ENCODE measurements around the gene COL6A3. TPM values are rescaled to one million over a fixed set of nuclear protein-coding genes. Genes with fewer than 3 reads are reported as not detected.

Gene COL6A3
- total RNA-seq, 1 experiment from 2014 or later: 0.81 TPM

- H2AK5ac ChIP-seq (ENCODE audit: insufficient read length, low read length): no peak overlapping the region
- no peak overlapping the region for H3K9ac ChIP-seq (ENCODE audit: extremely low read depth, insufficient read length, low read length)
- H3K27me3 Mint-ChIP-seq (ENCODE audit: low read depth): peaks cover 6% of the 10 kb centered on the region
- no peak overlapping the region for H2BK15ac ChIP-seq (ENCODE audit: low read depth, low read length)
- peaks cover 0 to 8% (median 2%) of the 10 kb centered on the region in 3 experiments; a peak in 5 of 7 replicates for H3K36me3 Mint-ChIP-seq (ENCODE audit: insufficient read depth in 1 of 3, low read depth in 3 of 3)
- H4K5ac ChIP-seq (ENCODE audit: insufficient read length, low read depth, low read length): no peak overlapping the region
- H2BK12ac ChIP-seq (ENCODE audit: insufficient read length, low read depth, low read length): no peak overlapping the region
- no peak overlapping the region for H3K23ac ChIP-seq (ENCODE audit: insufficient read length, low read depth, low read length)
- no peak for DNase-seq
- no peaks in the 10 kb centered on the region for H3K4me1 ChIP-seq (ENCODE audit: insufficient read depth, low read length)
- H3K9me3 Mint-ChIP-seq: peaks cover 0 to 9% of the 10 kb centered on the region in 2 experiments; a peak in 2 of 5 replicates
- no peak overlapping the region for H4K8ac ChIP-seq (replicated peaks; ENCODE audit: insufficient read length, low read depth, low read length)
- H2BK120ac ChIP-seq (ENCODE audit: low read depth, low read length, poor library complexity, severe bottlenecking): no peak overlapping the region
- H3K4me3 Mint-ChIP-seq: no peak overlapping the region
- H3K4me1 Mint-ChIP-seq: no peaks in the 10 kb centered on the region; a peak in 1 of 4 replicates
- H2BK5ac ChIP-seq (ENCODE audit: insufficient read length, low read length): no peak overlapping the region
- TF ChIP-seq CTCF (conservative IDR thresholded peaks at IDR 0.05): no peak
- no peak overlapping the region for H2BK20ac ChIP-seq (ENCODE audit: low read depth, low read length, poor library complexity, severe bottlenecking)
- no peak overlapping the region for H3K27ac ChIP-seq (ENCODE audit: insufficient read length, low read depth, low read length)
- no peaks in the 10 kb centered on the region for H4K20me1 ChIP-seq (ENCODE audit: control insufficient read depth, insufficient read depth, insufficient read length)
- H3K27ac Mint-ChIP-seq: no peak overlapping the region
- no peaks in the 10 kb centered on the region for H3K27me3 ChIP-seq (ENCODE audit: insufficient read depth, low read length)
- no peak overlapping the region for H3K14ac ChIP-seq (ENCODE audit: insufficient read depth, low read length)
- H3K23me2 ChIP-seq (ENCODE audit: insufficient read length, low read depth, low read length, poor library complexity, severe bottlenecking): no peaks in the 10 kb centered on the region
- H2AFZ ChIP-seq (ENCODE audit: low read length): no peak overlapping the region
- no peaks in the 10 kb centered on the region for H3K79me1 ChIP-seq (ENCODE audit: insufficient read depth, low read depth, low read length, poor library complexity, severe bottlenecking)
- no peak overlapping the region for H4K91ac ChIP-seq (ENCODE audit: insufficient read length, low read depth, low read length)
- no peaks in the 10 kb centered on the region for H3K79me2 ChIP-seq (ENCODE audit: insufficient read depth, low read length)
- H3K9me3 ChIP-seq (ENCODE audit: control insufficient read depth, low read depth, low read length): no peaks in the 10 kb centered on the region
- H3K4ac ChIP-seq (ENCODE audit: low read depth, low read length): no peak overlapping the region
- no peak overlapping the region for H3K4me2 ChIP-seq (ENCODE audit: insufficient read depth, insufficient read length, low read length)
- H3K56ac ChIP-seq (ENCODE audit: insufficient read length, low read depth, low read length): no peak overlapping the region
- no CpG with 5 or more reads among the region's 24 CpGs for WGBS (ENCODE audit: extremely low coverage, insufficient read length, low lambda C conversion rate)
- no peak overlapping the region for H3K18ac ChIP-seq (ENCODE audit: insufficient read length, low read depth, low read length)
- H3T11ph ChIP-seq (ENCODE audit: low read length): no peak overlapping the region
Observed at GRCh38 chr2:237371856-237372255, 42.1 kb downstream of the COL6A3 start.

Data from H9 (cell line).